ENCODE data around the gene FAM117A.

FAM117A gene

DNA sequence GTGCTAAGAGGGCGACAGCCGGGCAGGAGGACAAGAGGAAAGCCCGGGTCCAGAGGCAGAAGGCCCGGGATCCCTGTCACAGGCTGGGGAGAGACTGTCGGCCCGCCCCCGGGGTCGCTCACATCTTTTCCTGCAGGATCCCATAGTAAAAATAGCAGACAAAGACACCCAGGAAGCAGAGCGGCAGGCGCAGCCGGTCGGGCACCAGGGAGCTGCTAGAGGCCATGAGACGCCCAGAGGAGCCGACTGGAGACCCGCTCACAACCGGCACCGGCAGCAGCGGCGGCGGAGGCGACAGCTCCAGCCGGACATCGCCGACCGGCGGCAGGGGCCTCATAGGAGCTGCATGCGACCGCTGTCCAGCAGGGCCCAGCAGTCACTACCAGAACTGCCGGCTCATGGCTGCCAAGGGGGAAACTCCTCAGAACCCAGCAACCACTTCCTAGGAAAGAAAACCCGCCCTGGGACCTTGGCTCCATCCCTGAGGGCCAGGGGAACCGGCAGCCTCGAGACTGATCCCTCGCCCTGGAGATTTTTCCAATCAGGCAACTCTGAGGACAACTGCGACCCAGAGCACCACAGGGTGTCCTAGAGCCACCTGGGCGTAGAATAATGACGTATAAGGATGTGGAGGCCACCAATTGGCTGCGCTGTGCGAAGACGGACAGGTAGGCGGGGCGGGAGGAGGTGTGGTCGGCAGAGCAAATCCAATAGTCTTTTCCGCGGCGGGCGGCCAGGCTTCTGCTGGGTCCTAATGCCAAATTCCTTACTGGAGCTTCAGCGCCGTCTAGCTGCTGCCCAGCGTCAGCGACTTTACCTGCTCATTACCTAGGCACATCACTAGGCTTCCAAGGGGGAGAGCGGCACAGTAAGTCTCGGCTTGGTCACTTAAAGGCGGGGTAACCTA is 56.1 kb downstream of the FAM117A start, which contains the start of gene SLC35B1:
Gene SLC35B1, minus strand, starts transcription at position 357 of the 907 bp plus-strand sequence. Its CDS starts 131 bp downstream, at position 226.
- TF ChIP-seq, protein P1, sequence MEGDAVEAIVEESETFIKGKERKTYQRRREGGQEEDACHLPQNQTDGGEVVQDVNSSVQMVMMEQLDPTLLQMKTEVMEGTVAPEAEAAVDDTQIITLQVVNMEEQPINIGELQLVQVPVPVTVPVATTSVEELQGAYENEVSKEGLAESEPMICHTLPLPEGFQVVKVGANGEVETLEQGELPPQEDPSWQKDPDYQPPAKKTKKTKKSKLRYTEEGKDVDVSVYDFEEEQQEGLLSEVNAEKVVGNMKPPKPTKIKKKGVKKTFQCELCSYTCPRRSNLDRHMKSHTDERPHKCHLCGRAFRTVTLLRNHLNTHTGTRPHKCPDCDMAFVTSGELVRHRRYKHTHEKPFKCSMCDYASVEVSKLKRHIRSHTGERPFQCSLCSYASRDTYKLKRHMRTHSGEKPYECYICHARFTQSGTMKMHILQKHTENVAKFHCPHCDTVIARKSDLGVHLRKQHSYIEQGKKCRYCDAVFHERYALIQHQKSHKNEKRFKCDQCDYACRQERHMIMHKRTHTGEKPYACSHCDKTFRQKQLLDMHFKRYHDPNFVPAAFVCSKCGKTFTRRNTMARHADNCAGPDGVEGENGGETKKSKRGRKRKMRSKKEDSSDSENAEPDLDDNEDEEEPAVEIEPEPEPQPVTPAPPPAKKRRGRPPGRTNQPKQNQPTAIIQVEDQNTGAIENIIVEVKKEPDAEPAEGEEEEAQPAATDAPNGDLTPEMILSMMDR (IDR thresholded peaks at IDR 0.05; ENCODE audit: control insufficient read depth, extremely low read depth, insufficient read depth): peak; percentile 97
- H3K4me3 ChIP-seq (ENCODE audit: low read depth, low read length): peak within 1 kb of the TSS; percentile 72
- peak; percentile 98 for DNase-seq (ENCODE audit: low read depth)

DNA sequence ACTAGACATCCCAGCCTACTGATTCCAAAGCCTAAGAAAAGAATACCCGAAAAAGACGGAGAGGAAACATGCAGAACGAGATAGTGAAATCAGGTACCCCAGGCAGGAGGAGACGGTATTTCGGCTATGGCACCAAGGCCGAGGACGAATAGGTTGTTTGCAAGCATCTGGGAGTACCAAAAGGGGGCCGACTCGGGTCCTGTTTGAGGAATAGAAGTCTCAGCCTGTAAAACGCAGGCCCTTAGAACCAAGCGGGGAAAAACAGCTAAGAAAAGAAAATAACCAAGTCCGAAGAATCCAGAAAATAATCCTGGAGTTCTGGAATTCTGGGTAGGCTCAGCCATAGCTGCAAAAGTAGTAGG is 56.7 kb downstream of the FAM117A start:
- DNase-seq (ENCODE audit: low read depth): no peak
- TF ChIP-seq, protein P1 (IDR thresholded peaks at IDR 0.05; ENCODE audit: control insufficient read depth, extremely low read depth, insufficient read depth): no peak
- peak overlapping the region; percentile 72 for H3K4me3 ChIP-seq (ENCODE audit: low read depth, low read length)

DNA sequence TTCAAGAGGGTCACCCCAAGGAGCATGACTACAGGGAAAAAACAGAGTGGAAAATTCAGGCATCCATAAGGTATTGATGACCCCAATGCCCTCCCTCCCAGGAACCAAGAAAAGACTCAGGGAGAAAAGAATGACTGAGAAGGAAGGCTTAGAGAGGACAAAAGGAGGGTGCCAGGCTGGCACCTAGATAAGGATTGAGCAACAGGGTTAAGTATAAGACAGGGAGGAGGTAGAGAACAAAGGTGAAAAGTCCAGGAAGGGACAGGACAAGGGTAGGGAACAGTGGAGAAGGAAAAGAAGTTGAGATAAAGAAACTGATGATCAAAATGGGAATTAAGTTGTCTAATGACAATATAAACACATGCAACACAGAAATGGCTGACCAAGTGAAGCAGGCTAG is 58.7 kb downstream of the FAM117A start:
- DNase-seq (ENCODE audit: low read depth): no peak
- TF ChIP-seq, protein P1 (IDR thresholded peaks at IDR 0.05; ENCODE audit: control insufficient read depth, extremely low read depth, insufficient read depth): no peak
- no peak overlapping the region for H3K4me3 ChIP-seq (ENCODE audit: low read depth, low read length)

DNA sequence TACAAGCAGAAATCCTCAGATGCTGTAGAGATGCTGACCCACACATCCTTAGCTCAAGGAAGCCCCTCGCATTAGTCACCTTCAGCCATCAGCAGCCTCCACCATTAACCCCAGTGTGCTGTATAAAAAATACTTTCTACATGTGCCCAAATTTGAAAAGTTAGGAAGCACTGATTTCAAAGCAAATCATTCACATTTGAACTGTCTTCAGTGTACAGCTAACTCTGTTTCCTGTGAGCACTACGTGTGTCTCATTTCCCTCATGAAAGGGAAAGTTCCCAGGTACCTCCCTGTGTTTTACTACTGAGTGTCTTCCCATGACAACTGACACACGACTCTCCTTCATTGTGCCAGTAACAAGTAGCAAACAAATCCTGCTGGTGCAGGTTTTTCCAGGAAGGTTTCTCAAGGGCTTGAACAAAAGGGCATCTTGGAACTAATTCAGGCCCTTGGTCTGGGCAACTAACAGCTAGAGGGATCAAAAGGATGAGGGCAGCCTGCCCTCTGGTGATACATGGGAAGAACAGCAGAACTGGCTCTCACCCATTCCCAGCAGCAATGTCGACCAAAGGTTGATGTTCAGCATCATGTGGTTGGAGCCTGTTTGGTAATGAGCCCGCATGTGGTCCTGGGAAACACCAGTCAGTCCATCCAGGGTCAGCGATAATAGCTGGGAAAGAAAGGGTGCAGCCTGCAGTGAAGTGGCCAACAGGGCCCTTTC is 60.2 kb downstream of the FAM117A start:
- peak; percentile 78 for DNase-seq (ENCODE audit: low read depth)
- TF ChIP-seq, protein P1 (IDR thresholded peaks at IDR 0.05; ENCODE audit: control insufficient read depth, extremely low read depth, insufficient read depth): peak; percentile 83
- H3K4me3 ChIP-seq (ENCODE audit: low read depth, low read length): no peak overlapping the region

DNA sequence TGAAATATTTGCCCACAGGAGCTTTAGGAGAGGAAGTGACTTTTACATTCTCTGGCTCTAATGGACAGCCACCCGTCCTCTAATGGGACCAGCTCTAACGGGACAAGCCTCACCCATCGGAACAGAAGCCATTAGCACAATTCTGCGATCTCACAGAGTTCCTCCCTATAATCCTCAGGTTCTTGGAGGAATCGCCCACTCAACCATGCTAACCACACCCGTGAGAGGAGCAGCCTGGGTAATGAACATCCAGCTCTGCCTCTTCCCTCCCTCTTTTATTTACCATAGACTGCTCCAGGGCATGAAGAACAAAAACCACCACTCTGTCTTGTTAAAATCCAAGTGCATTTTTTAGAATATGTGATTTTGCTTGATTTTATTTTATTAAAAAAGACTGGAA is 63.0 kb downstream of the FAM117A start:
- TF ChIP-seq, protein P1 (IDR thresholded peaks at IDR 0.05; ENCODE audit: control insufficient read depth, extremely low read depth, insufficient read depth): no peak
- DNase-seq (ENCODE audit: low read depth): no peak
- no peak overlapping the region for H3K4me3 ChIP-seq (ENCODE audit: low read depth, low read length)

DNA sequence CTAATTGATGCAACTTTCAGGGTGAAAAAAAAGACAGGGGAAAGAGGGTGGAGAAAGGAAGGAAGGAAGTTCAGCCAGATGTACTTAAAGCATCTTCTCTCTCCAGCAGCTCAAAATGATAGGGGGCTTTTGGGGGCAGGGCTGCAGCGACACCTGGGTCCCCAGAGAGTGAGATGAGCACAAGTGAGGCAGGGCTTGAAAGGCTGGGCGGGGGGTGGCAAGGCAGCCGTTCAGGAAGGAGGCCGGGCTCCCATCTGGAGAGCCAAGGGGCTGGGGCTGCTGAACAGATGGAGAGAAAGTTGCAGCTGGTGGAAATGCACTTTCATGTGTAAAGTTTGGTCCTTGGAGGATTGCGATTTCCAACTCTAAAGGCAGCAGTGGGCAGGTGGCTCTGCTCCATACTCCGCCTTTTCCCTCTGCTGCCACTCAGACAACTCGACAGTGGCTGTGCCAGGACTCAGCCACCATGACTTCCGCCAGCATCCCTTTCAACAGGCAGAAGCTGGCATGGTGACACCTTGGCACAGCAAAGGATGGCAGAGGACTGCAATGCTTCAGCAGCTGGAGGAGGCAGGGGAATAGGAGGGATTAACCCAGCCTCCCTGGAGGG is 63.9 kb downstream of the FAM117A start:
- TF ChIP-seq, protein P1 (IDR thresholded peaks at IDR 0.05; ENCODE audit: control insufficient read depth, extremely low read depth, insufficient read depth): no peak
- no peak overlapping the region for H3K4me3 ChIP-seq (ENCODE audit: low read depth, low read length)
- no peak for DNase-seq (ENCODE audit: low read depth)

All from LNCaP clone FGC (cell line).